Left kidney (tissue), 2 donors: ENCODE results near the gene KCNK7. TPM values are rescaled to one million over a fixed set of nuclear protein-coding genes. Genes with fewer than 3 reads are reported as not detected.

ENCODE experiments used
- DNase-seq: peaks from one replicate; pipeline ENCODE4 v3.0.0-alpha.2; 2013
- polyA plus RNA-seq: library from polyadenylated mRNA; unstranded; fragments of 120-200 nt; gene quantifications from one replicate; pipeline ENCODE4 v1.2.1, GENCODE V29; 2013; ENCODE audit not compliant: insufficient read length

KCNK7 gene
- polyA plus RNA-seq, 1 donor, result 0.28 TPM

- DNase-seq, result no peak
Observed at GRCh38 chr11:65557280-65558001, 38.2 kb downstream of the KCNK7 start.

GRCh38 chr11:65556470-65557279, 38.9 kb downstream of the KCNK7 start:
- DNase-seq, result no peak

GRCh38 chr11:65555693-65556231, 39.8 kb downstream of the KCNK7 start:
- no peak for DNase-seq

GRCh38 chr11:65554842-65555430, 40.7 kb downstream of the KCNK7 start:
- no peak for DNase-seq

- DNase-seq, result no peak
Observed at GRCh38 chr11:65554057-65554818, 41.4 kb downstream of the KCNK7 start.

GRCh38 chr11:65553301-65554001, 42.1 kb downstream of the KCNK7 start:
- DNase-seq, result no peak

GRCh38 chr11:65552388-65552951, 43.1 kb downstream of the KCNK7 start:
- DNase-seq, result no peak

GRCh38 chr11:65551572-65552387, 43.8 kb downstream of the KCNK7 start:
- no peak for DNase-seq

GRCh38 chr11:65549096-65549495, 46.5 kb downstream of the KCNK7 start:
- DNase-seq, result no peak

GRCh38 chr11:65548395-65548794, 47.2 kb downstream of the KCNK7 start:
- no peak for DNase-seq

- DNase-seq, result no peak
Observed at GRCh38 chr11:65547446-65548125, 48.0 kb downstream of the KCNK7 start.

GRCh38 chr11:65546217-65546958, 49.2 kb downstream of the KCNK7 start:
- peak; percentile 67 for DNase-seq

GRCh38 chr11:65545853-65546216, 49.8 kb downstream of the KCNK7 start:
- DNase-seq, result no peak

Other genes starting within 250 kb of the KCNK7 start
- gene TIGD3, start 241.0 kb downstream of the KCNK7 start, polyA plus RNA-seq, result 0.60 TPM
- 7.2 TPM for gene SLC25A45, start 213.2 kb downstream of the KCNK7 start, polyA plus RNA-seq
- gene FRMD8, start 209.2 kb downstream of the KCNK7 start, polyA plus RNA-seq, result 18.1 TPM
- 265 TPM for gene NEAT1, start 173.0 kb downstream of the KCNK7 start, polyA plus RNA-seq
- gene MALAT1, start 96.8 kb downstream of the KCNK7 start, polyA plus RNA-seq, result 1,140 TPM
- gene SCYL1, start 70.7 kb downstream of the KCNK7 start, polyA plus RNA-seq, result 59.5 TPM
- 142 TPM for gene LTBP3, start 37.4 kb downstream of the KCNK7 start, polyA plus RNA-seq
- gene ZNRD2, start 25.3 kb downstream of the KCNK7 start, polyA plus RNA-seq, result 37.5 TPM
- gene FAM89B, start 23.3 kb downstream of the KCNK7 start, polyA plus RNA-seq, result 17.6 TPM
- gene EHBP1L1, start 19.7 kb downstream of the KCNK7 start, polyA plus RNA-seq, result 19.0 TPM
- 35.4 TPM for gene MAP3K11, start 18.4 kb upstream of the KCNK7 start, polyA plus RNA-seq
- gene PCNX3, start 20.0 kb upstream of the KCNK7 start, polyA plus RNA-seq, result 29.8 TPM
- 22.4 TPM for gene SIPA1, start 42.3 kb upstream of the KCNK7 start, polyA plus RNA-seq
- 49.6 TPM for gene RELA, start 67.1 kb upstream of the KCNK7 start, polyA plus RNA-seq
- gene KAT5, start 116.5 kb upstream of the KCNK7 start, polyA plus RNA-seq, result 71.7 TPM
- gene RNASEH2C, start 125.0 kb upstream of the KCNK7 start, polyA plus RNA-seq, result 39.0 TPM
- gene AP5B1, start 185.2 kb upstream of the KCNK7 start, polyA plus RNA-seq, result 7.6 TPM
- gene OVOL1, start 191.3 kb upstream of the KCNK7 start, polyA plus RNA-seq, result 11.0 TPM
- 2.6 TPM for gene SNX32, start 238.2 kb upstream of the KCNK7 start, polyA plus RNA-seq